ENCODE data around the gene EIF4G3.
A peak's percentile ranks its signal among the peaks of the same experiment; 100 is the strongest.

EIF4G3 gene

GRCh38 chr1:20787029-20787839 lies 389.5 kb downstream of the EIF4G3 start, which contains the start of gene HP1BP3:
HP1BP3 (minus strand) TSS chr1:20787307; CDS start chr1:20780440, 6,867 bp downstream.
- Histone ChIP-seq H3K79me2 (peaks cover 21% of the 10 kb centered on the region), H3K36me3 (ENCODE audit: control insufficient read depth, insufficient read depth, low read length) (no peaks in the 10 kb centered on the region), H3K27me3 (ENCODE audit: control insufficient read depth, insufficient read depth, low read length) (no peaks in the 10 kb centered on the region)

GRCh38 chr1:20786253-20787028 lies 390.3 kb downstream of the EIF4G3 start:
- H3K4me3 ChIP-seq (ENCODE audit: low read depth, low read length) = peak overlapping the region; percentile 96
- no peak for TF ChIP-seq CTCF (IDR thresholded peaks at IDR 0.05)
- no peaks in the 10 kb centered on the region for H3K4me1 ChIP-seq

More at GRCh38 chr1:20787029-20787839, 389.5 kb downstream of the EIF4G3 start, which contains the start of gene HP1BP3:
- Histone ChIP-seq H3K9me3 (ENCODE audit: control insufficient read depth, low read length) (no peaks in the 10 kb centered on the region), H2AFZ (peak within 1 kb of the TSS; percentile 81), H3K27ac (peak within 1 kb of the TSS; percentile 81), H3K9ac (no peak within 1 kb of the TSS), H3K4me2 (ENCODE audit: low read length) (peak within 1 kb of the TSS; percentile 94), H3K4me3 (ENCODE audit: low read depth, low read length) (peak within 1 kb of the TSS; percentile 96), H3K4me1 (no peaks in the 10 kb centered on the region)
- no peak for TF ChIP-seq CTCF (IDR thresholded peaks at IDR 0.05)

GRCh38 chr1:20785907-20786252 lies 390.8 kb downstream of the EIF4G3 start:
- Histone ChIP-seq H3K36me3 (ENCODE audit: control insufficient read depth, insufficient read depth, low read length) (no peaks in the 10 kb centered on the region), H3K27me3 (ENCODE audit: control insufficient read depth, insufficient read depth, low read length) (no peaks in the 10 kb centered on the region), H3K9me3 (ENCODE audit: control insufficient read depth, low read length) (no peaks in the 10 kb centered on the region), H2AFZ (peak overlapping the region; percentile 75), H3K4me2 (ENCODE audit: low read length) (peak overlapping the region; percentile 92), H3K4me1 (no peaks in the 10 kb centered on the region), H3K27ac (peak overlapping the region; percentile 81), H3K9ac (no peak overlapping the region), H3K79me2 (peaks cover 30% of the 10 kb centered on the region), H3K4me3 (ENCODE audit: low read depth, low read length) (peak overlapping the region; percentile 96)
- TF ChIP-seq CTCF (IDR thresholded peaks at IDR 0.05) = no peak

More at GRCh38 chr1:20786253-20787028, 390.3 kb downstream of the EIF4G3 start:
- Histone ChIP-seq H3K4me2 (ENCODE audit: low read length) (peak overlapping the region; percentile 92), H3K27me3 (ENCODE audit: control insufficient read depth, insufficient read depth, low read length) (no peaks in the 10 kb centered on the region), H3K9ac (no peak overlapping the region), H3K79me2 (peaks cover 27% of the 10 kb centered on the region), H3K36me3 (ENCODE audit: control insufficient read depth, insufficient read depth, low read length) (no peaks in the 10 kb centered on the region), H3K9me3 (ENCODE audit: control insufficient read depth, low read length) (no peaks in the 10 kb centered on the region), H2AFZ (peak overlapping the region; percentile 75), H3K27ac (peak overlapping the region; percentile 81)

- Histone ChIP-seq H3K4me1 (no peaks in the 10 kb centered on the region), H3K9ac (no peak overlapping the region), H2AFZ (no peak overlapping the region), H3K79me2 (peaks cover 12% of the 10 kb centered on the region), H3K4me3 (ENCODE audit: low read depth, low read length) (no peak overlapping the region), H3K9me3 (ENCODE audit: control insufficient read depth, low read length) (no peaks in the 10 kb centered on the region), H3K27ac (no peak overlapping the region), H3K36me3 (ENCODE audit: control insufficient read depth, insufficient read depth, low read length) (no peaks in the 10 kb centered on the region), H3K4me2 (ENCODE audit: low read length) (no peak overlapping the region), H3K27me3 (ENCODE audit: control insufficient read depth, insufficient read depth, low read length) (no peaks in the 10 kb centered on the region)
- no peak for TF ChIP-seq CTCF (IDR thresholded peaks at IDR 0.05)
These were observed 401.0 kb downstream of the EIF4G3 start for GRCh38 chr1:20775700-20776099.
